ENCODE results near the gene NECAB3. TPM values are rescaled to one million over a fixed set of nuclear protein-coding genes. Genes with fewer than 3 reads are reported as not detected.

The NECAB3 gene, protein sequence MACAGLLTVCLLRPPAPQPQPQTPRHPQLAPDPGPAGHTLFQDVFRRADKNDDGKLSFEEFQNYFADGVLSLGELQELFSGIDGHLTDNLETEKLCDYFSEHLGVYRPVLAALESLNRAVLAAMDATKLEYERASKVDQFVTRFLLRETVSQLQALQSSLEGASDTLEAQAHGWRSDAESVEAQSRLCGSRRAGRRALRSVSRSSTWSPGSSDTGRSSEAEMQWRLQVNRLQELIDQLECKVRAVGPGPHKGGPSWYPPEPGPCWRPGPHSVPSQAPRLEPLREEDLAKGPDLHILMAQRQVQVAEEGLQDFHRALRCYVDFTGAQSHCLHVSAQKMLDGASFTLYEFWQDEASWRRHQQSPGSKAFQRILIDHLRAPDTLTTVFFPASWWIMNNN
- total RNA-seq (ENCODE audit: unreplicated experiment): 146 TPM
- long read RNA-seq, transcript NECAB3-202 (13 exons, 1,942 nt): major isoform, 13 of 34 reads
- long read RNA-seq, transcript NECAB3-201 (12 exons, 1,989 nt): minor isoform, 5 of 34 reads
- long read RNA-seq, partial matches to known transcripts: 1 of 34 reads
- long read RNA-seq, other reads (novel, unspliced or antisense): 15 of 34 reads

DNA sequence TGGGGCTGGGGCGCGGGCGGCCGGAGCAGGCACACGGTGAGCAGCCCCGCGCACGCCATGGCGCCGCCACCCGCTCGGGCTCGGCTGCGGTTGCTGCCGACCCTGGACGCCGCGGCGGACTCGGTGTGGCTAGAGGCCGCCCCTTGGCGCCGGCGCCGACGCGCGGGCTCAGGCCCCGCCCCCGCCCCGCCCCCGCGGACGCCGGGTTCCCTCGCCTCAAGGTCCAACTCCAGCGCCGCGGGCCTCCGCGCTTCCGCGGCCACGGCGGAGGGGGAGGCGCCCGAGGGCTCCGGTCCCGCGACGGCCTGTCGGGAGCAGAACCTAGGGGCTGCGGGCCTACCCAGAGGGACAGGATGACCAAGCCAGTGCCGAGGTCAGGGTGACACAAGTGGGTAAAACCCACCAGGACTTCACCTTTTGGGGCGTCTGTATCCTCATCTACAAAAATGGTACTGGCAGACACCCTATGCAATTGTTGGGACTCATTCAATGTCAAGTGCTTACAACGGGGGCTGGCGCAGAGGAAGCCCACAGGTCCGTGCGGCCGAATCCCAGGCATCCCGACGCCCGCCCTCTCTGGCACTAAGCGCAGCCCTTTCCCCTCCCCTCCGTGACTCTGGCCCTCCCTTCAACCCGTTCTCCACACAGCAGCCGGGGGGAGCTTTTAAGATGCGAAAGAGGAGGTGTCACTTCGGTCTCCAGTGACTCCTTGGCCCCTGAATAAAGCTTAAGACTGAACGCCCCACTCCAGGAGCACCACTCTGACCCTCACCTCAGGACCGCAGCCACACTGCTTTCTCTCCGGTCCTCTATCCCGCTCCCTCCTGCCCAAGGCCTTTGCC is at the start of gene NECAB3:
NECAB3 (minus strand) TSS at position 135 of the 842 bp plus-strand sequence; CDS start at position 59, 76 bp downstream.
- TF ChIP-seq, protein P1, sequence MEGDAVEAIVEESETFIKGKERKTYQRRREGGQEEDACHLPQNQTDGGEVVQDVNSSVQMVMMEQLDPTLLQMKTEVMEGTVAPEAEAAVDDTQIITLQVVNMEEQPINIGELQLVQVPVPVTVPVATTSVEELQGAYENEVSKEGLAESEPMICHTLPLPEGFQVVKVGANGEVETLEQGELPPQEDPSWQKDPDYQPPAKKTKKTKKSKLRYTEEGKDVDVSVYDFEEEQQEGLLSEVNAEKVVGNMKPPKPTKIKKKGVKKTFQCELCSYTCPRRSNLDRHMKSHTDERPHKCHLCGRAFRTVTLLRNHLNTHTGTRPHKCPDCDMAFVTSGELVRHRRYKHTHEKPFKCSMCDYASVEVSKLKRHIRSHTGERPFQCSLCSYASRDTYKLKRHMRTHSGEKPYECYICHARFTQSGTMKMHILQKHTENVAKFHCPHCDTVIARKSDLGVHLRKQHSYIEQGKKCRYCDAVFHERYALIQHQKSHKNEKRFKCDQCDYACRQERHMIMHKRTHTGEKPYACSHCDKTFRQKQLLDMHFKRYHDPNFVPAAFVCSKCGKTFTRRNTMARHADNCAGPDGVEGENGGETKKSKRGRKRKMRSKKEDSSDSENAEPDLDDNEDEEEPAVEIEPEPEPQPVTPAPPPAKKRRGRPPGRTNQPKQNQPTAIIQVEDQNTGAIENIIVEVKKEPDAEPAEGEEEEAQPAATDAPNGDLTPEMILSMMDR (IDR thresholded peaks at IDR 0.05; ENCODE audit: partially characterized antibody, unreplicated experiment): no peak
- Mint-ChIP-seq H3K36me3 (ENCODE audit: unreplicated experiment) (no peaks in the 10 kb centered on the region), H3K4me1 (ENCODE audit: low read depth, unreplicated experiment) (peaks cover 43% of the 10 kb centered on the region), H3K27ac (ENCODE audit: unreplicated experiment) (peak within 1 kb of the TSS; percentile 86), H3K9me3 (ENCODE audit: unreplicated experiment) (peaks cover 15% of the 10 kb centered on the region), H3K27me3 (ENCODE audit: unreplicated experiment) (peaks cover 15% of the 10 kb centered on the region), H3K4me3 (ENCODE audit: unreplicated experiment) (peak within 1 kb of the TSS; percentile 92)
- DNase-seq: peak; percentile 87

DNA sequence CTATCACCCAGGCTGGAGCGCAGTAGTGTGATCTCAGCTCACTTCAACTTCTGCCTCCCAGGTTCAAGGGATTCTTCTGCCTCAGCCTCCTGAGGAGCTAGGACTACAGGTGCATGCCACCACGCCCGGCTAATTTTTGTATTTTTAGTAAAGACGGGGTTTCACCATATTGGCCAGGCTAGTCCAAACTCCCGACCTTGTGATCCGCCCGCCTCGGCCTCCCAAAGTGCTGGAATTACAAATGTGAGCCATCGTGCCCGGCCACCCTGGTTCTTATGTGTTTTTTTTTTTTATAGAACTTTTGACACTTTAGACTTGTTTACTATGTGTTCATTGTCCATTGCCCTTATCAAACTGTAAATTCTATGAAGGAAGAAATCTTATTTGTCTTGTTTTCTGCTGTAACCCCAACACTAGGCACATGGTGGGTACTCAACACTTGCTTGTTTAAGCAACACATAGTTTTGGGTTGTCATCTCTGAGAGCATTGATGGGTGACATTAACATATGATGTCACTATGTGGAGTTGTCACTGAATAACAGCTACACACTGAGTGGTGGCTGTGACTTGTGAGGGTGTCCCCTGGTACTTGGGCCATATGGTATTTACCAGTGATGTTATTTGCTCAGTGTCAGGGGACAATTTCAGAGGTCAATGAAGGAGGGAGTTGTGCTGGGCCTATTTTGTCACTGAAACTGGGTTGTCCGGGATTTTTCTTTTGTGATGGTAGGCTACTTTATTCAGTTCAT is 47.3 kb upstream of the NECAB3 start:
- no peak for DNase-seq
- TF ChIP-seq, protein P1 (IDR thresholded peaks at IDR 0.05; ENCODE audit: partially characterized antibody, unreplicated experiment): no peak
- Mint-ChIP-seq H3K36me3 (ENCODE audit: unreplicated experiment) (peaks cover 4% of the 10 kb centered on the region), H3K27me3 (ENCODE audit: unreplicated experiment) (peaks cover 7% of the 10 kb centered on the region), H3K4me3 (ENCODE audit: unreplicated experiment) (peak overlapping the region; percentile 34), H3K27ac (ENCODE audit: unreplicated experiment) (peak overlapping the region; percentile 22), H3K9me3 (ENCODE audit: unreplicated experiment) (peaks cover 10% of the 10 kb centered on the region), H3K4me1 (ENCODE audit: low read depth, unreplicated experiment) (peaks cover 5% of the 10 kb centered on the region)

DNA sequence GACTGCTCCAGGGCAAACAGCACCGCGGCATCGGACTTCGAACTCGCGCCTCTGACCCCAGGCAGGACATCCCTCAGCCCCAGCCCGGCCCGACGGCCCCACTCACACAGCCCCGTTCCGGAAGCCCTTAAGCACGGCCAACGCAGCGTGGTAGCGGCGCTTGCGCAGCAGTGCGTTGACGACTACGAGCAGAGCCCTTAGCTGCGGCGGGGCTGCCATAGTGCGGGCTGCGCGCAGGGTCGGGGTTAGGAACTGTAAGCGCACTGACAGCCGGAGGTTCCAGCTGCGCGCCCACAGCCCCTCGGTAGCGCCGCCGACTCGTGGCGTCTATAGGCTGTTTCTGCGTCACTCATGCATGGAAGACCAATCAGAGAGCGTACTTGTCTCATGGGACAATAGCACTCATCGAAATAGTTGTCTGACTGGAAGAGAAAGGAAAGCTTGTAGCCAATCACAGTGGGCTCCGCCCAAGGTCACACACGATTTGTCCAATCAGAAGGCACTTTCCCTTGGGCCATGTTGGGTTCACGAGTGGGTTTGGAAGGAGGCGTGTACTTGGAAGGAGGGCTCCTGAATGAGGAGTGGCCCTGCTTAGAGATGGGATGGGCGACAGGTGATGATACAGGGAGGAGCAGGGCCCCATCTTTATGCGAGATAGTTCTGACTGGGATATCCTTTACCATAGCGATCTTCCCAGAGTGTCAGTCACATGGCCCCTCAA is 45.9 kb upstream of the NECAB3 start, which contains the start of gene PXMP4:
PXMP4 (minus strand) TSS at position 322 of the 721 bp plus-strand sequence; CDS start at position 219, 103 bp downstream.
- TF ChIP-seq, protein P1 (IDR thresholded peaks at IDR 0.05; ENCODE audit: partially characterized antibody, unreplicated experiment): no peak
- Mint-ChIP-seq H3K4me3 (ENCODE audit: unreplicated experiment) (peak within 1 kb of the TSS; percentile 84), H3K27ac (ENCODE audit: unreplicated experiment) (peak within 1 kb of the TSS; percentile 93), H3K36me3 (ENCODE audit: unreplicated experiment) (peaks cover 4% of the 10 kb centered on the region), H3K27me3 (ENCODE audit: unreplicated experiment) (peaks cover 9% of the 10 kb centered on the region), H3K9me3 (ENCODE audit: unreplicated experiment) (peaks cover 10% of the 10 kb centered on the region), H3K4me1 (ENCODE audit: low read depth, unreplicated experiment) (peaks cover 5% of the 10 kb centered on the region)
- peak; percentile 87 for DNase-seq

DNA sequence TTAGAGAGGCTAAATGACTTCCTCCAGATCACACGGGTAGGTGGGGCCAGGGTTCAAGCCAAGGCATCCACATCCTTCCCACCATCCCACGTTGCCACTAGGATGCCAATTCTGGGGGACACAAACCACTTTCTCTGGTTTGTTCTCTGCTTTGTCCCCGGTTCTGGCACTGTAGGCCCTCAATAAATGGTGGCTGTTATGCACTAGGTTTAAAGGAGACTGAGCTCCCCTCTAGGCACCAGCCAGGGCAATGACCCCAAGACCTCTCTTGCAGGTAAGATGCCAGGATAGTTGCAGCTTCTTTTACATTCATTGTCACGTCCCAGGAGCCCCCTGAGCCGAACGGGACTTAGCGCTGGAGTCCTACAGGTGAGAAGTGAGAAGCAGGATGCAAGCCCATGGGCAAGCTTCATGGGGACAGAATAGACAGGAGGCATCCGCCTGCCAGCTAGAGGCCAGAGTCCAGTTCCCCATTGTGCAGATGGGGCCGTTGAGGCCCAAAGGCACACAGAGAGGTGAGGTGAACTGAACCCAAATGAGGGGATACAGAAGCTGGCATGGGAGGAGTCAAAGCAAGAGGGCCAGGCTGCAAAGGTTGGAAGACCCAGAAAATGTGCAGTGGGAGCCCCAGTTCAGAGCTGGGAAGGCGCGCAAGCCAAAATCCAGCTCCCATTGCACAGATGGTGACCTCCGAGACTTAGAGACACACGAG is 45.2 kb upstream of the NECAB3 start:
- H3K27me3 Mint-ChIP-seq (ENCODE audit: unreplicated experiment): peaks cover 9% of the 10 kb centered on the region
- H3K9me3 Mint-ChIP-seq (ENCODE audit: unreplicated experiment): peaks cover 10% of the 10 kb centered on the region
- H3K4me1 Mint-ChIP-seq (ENCODE audit: low read depth, unreplicated experiment): peaks cover 5% of the 10 kb centered on the region
- no peak for DNase-seq
- peaks cover 4% of the 10 kb centered on the region for H3K36me3 Mint-ChIP-seq (ENCODE audit: unreplicated experiment)
- peak overlapping the region; percentile 93 for H3K27ac Mint-ChIP-seq (ENCODE audit: unreplicated experiment)
- TF ChIP-seq, protein P1 (IDR thresholded peaks at IDR 0.05; ENCODE audit: partially characterized antibody, unreplicated experiment): no peak
- peak overlapping the region; percentile 84 for H3K4me3 Mint-ChIP-seq (ENCODE audit: unreplicated experiment)
